Neural cell (in vitro differentiated cells): ENCODE measurements around the gene SLC22A23. TPM values are rescaled to one million over a fixed set of nuclear protein-coding genes. Genes with fewer than 3 reads are reported as not detected.

Experiments
- H2AFZ ChIP-seq: fragments of 200-600, 300-800 bp; sonication (generic), shearing (Covaris generic); 2 replicates; pipeline ENCODE4 v1.6.0; 2014; ENCODE audit warnings: low read depth, mild to moderate bottlenecking, antibody characterized with exemption, low read length, moderate library complexity
- H3F3A ChIP-seq: fragments of 200-600 bp; shearing (Covaris generic); 2 replicates; pipeline ENCODE4 v1.6.1; 2016; ENCODE audit warnings: mild to moderate bottlenecking, moderate library complexity, mixed read lengths, antibody characterized with exemption, low read length; ENCODE audit not compliant: insufficient read depth, poor library complexity, severe bottlenecking
- H3K27ac ChIP-seq: fragments of 200-600, 300-800 bp; sonication (generic), shearing (Covaris generic); 2 replicates; pipeline ENCODE4 v1.5.1; 2014; ENCODE audit warnings: mild to moderate bottlenecking, low read length, moderate library complexity
- H3K27me3 ChIP-seq: fragments of 300-800, 200-600 bp; sonication (generic), shearing (Covaris generic); 2 replicates; pipeline ENCODE4 v1.6.0; 2014; ENCODE audit warnings: mild to moderate bottlenecking, low read depth, low read length, moderate library complexity; ENCODE audit not compliant: insufficient read depth
- H3K36me3 ChIP-seq: fragments of 300-800, 200-600 bp; sonication (generic), shearing (Covaris generic); 2 replicates; pipeline ENCODE4 v1.5.1; 2014; ENCODE audit warnings: mild to moderate bottlenecking, antibody characterized with exemption, low read length, moderate library complexity; ENCODE audit not compliant: insufficient read depth
- H3K4me2 ChIP-seq: fragments of 300-800, 200-600 bp; sonication (generic), shearing (Covaris generic); 2 replicates; pipeline ENCODE4 v1.6.0; 2014; ENCODE audit warnings: mild to moderate bottlenecking, low read length
- H3K4me3 ChIP-seq: fragments of 300-800, 200-600 bp; sonication (generic), shearing (Covaris generic); 2 replicates; pipeline ENCODE4 v1.5.1; 2014; ENCODE audit warnings: mild to moderate bottlenecking, low read length, moderate library complexity
- H3K79me2 ChIP-seq: fragments of 200-600 bp; shearing (Covaris generic); replicated peaks from 2 replicates; pipeline ENCODE4 v1.6.0; 2014; ENCODE audit warnings: mild to moderate bottlenecking, low read length, moderate library complexity; ENCODE audit not compliant: insufficient read depth
- H3K9ac ChIP-seq: fragments of 300-800, 200-600 bp; sonication (generic), shearing (Covaris generic); 2 replicates; pipeline ENCODE4 v1.6.1; 2016; ENCODE audit warnings: mild to moderate bottlenecking, low read length, mixed read lengths
- H3K9me2 ChIP-seq: fragments of 200-600 bp; shearing (Covaris generic); 2 replicates; pipeline ENCODE4 v1.6.1; 2016; ENCODE audit warnings: mild to moderate bottlenecking, low read length, mixed read lengths; ENCODE audit not compliant: insufficient read depth
- H3K9me3 ChIP-seq: fragments of 200-600, 300-800 bp; sonication (generic), shearing (Covaris generic); 2 replicates; pipeline ENCODE4 v1.6.1; 2016; ENCODE audit warnings: mild to moderate bottlenecking, mixed run types, low read length, moderate library complexity, mixed read lengths
- H4K20me1 ChIP-seq: fragments of 200-600 bp; shearing (Covaris generic); 2 replicates; pipeline ENCODE4 v1.6.1; 2016; ENCODE audit warnings: mild to moderate bottlenecking, mixed run types; ENCODE audit not compliant: insufficient read depth
- EP300 ChIP-seq: fragments of 450-650 bp; conservative IDR thresholded peaks from 2 replicates; pipeline ENCODE4 v1.6.1; 2014; ENCODE audit warnings: antibody characterized with exemption, mild to moderate bottlenecking, moderate library complexity; ENCODE audit not compliant: poor library complexity, severe bottlenecking
- EZH2 ChIP-seq: fragments of 200-600, 300-800 bp; shearing (Covaris generic), sonication (generic); IDR thresholded peaks from 2 replicates; pipeline ENCODE4 v1.6.1; 2014; ENCODE audit warnings: antibody characterized with exemption, low read length, borderline replicate concordance, mild to moderate bottlenecking; ENCODE audit not compliant: insufficient read depth, poor library complexity, severe bottlenecking
- MXI1 ChIP-seq: fragments of 450-650 bp; conservative IDR thresholded peaks from 2 replicates; pipeline ENCODE4 v1.6.1; 2014; ENCODE audit warnings: antibody characterized with exemption, mild to moderate bottlenecking; ENCODE audit not compliant: poor library complexity, severe bottlenecking
- POLR2AphosphoS5 ChIP-seq: IDR thresholded peaks from 2 replicates; pipeline ENCODE4 v1.6.1; 2012
- RAD21 ChIP-seq: fragments of 450-650 bp; conservative IDR thresholded peaks from 2 replicates; pipeline ENCODE4 v1.6.1; 2014; ENCODE audit warnings: antibody characterized with exemption, mild to moderate bottlenecking, moderate library complexity
- SMC3 ChIP-seq: fragments of 450-650 bp; conservative IDR thresholded peaks from 2 replicates; pipeline ENCODE4 v1.6.1; 2014; ENCODE audit warnings: antibody characterized with exemption, mild to moderate bottlenecking, moderate library complexity; ENCODE audit not compliant: poor library complexity
- TAF1 ChIP-seq: IDR thresholded peaks from 2 replicates; pipeline ENCODE4 v1.6.1; 2012; ENCODE audit warnings: low read depth
- polyA plus RNA-seq: library from polyadenylated mRNA; depleted of rRNA; stranded (reverse); fragments of >200 nt; gene quantifications from 2 replicates; pipeline ENCODE4 v1.2.3, GENCODE V29; 2014
- TF ChIP-seq, protein P1 (sequence below): fragments of 450-650 bp; IDR thresholded peaks from 2 replicates; pipeline ENCODE4 v1.5.1; 2014; ENCODE audit warnings: antibody characterized with exemption, mild to moderate bottlenecking, moderate library complexity; ENCODE audit not compliant: poor library complexity, severe bottlenecking
- TF ChIP-seq, protein P2 (sequence below): IDR thresholded peaks from 2 replicates; pipeline ENCODE4 v1.6.1; 2012; ENCODE audit warnings: borderline replicate concordance

SLC22A23 gene
- polyA plus RNA-seq, 1 donor from 2014 or later, result 8.8 TPM

DNA sequence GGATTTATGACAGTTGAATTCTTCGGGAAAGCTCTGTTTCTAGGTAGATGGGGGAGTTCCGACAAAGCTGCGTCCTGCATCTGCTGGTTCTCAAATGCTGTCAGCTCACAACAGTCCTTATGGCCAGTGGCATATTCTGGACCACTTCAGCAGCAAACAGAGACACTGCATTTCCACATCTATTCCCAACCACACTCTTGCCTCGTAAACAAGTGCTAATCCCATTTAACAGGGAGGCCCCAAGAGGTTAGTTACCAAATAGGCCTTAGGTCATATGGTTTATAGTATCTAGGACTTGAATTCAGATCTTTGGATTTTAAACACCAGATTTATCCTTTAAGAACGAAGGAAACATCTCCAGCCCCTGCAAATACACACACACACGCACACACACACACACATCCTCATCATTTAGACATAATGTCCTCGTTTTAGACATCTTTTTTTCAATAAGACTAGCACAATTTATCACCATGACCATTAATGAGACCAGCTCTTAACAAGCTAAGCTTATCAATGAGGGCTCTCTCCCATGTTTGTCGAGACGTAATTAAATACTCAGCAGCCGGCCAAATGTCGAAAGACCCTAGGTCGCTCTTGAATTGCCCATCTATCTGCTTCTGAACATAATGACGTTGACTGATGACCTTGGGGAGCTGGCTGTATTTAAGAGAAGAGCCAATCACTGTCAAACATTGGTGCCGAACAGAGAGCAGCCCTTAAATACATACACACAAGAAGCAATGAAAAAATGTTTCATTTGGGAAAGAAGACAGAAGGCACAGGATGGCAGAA, 113.6 kb downstream of the SLC22A23 start:
- Histone ChIP-seq H3K9ac (no peak overlapping the region), H3K9me3 (no peaks in the 10 kb centered on the region), H3K27ac (no peak overlapping the region), H4K20me1 (no peaks in the 10 kb centered on the region), H3F3A (no peaks in the 10 kb centered on the region), H3K27me3 (no peaks in the 10 kb centered on the region), H3K79me2 (no peaks in the 10 kb centered on the region), H3K36me3 (no peaks in the 10 kb centered on the region), H2AFZ (no peak overlapping the region), H3K9me2 (no peaks in the 10 kb centered on the region), H3K4me2 (no peak overlapping the region), H3K4me3 (no peak overlapping the region)
- TF ChIP-seq EZH2 (no peak), MXI1 (no peak), EP300 (no peak), RAD21 (no peak), SMC3 (no peak), TAF1 (no peak), POLR2AphosphoS5 (no peak)
- TF ChIP-seq, protein P1, sequence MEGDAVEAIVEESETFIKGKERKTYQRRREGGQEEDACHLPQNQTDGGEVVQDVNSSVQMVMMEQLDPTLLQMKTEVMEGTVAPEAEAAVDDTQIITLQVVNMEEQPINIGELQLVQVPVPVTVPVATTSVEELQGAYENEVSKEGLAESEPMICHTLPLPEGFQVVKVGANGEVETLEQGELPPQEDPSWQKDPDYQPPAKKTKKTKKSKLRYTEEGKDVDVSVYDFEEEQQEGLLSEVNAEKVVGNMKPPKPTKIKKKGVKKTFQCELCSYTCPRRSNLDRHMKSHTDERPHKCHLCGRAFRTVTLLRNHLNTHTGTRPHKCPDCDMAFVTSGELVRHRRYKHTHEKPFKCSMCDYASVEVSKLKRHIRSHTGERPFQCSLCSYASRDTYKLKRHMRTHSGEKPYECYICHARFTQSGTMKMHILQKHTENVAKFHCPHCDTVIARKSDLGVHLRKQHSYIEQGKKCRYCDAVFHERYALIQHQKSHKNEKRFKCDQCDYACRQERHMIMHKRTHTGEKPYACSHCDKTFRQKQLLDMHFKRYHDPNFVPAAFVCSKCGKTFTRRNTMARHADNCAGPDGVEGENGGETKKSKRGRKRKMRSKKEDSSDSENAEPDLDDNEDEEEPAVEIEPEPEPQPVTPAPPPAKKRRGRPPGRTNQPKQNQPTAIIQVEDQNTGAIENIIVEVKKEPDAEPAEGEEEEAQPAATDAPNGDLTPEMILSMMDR, result no peak
- TF ChIP-seq, protein P2, sequence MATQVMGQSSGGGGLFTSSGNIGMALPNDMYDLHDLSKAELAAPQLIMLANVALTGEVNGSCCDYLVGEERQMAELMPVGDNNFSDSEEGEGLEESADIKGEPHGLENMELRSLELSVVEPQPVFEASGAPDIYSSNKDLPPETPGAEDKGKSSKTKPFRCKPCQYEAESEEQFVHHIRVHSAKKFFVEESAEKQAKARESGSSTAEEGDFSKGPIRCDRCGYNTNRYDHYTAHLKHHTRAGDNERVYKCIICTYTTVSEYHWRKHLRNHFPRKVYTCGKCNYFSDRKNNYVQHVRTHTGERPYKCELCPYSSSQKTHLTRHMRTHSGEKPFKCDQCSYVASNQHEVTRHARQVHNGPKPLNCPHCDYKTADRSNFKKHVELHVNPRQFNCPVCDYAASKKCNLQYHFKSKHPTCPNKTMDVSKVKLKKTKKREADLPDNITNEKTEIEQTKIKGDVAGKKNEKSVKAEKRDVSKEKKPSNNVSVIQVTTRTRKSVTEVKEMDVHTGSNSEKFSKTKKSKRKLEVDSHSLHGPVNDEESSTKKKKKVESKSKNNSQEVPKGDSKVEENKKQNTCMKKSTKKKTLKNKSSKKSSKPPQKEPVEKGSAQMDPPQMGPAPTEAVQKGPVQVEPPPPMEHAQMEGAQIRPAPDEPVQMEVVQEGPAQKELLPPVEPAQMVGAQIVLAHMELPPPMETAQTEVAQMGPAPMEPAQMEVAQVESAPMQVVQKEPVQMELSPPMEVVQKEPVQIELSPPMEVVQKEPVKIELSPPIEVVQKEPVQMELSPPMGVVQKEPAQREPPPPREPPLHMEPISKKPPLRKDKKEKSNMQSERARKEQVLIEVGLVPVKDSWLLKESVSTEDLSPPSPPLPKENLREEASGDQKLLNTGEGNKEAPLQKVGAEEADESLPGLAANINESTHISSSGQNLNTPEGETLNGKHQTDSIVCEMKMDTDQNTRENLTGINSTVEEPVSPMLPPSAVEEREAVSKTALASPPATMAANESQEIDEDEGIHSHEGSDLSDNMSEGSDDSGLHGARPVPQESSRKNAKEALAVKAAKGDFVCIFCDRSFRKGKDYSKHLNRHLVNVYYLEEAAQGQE, result no peak

DNA sequence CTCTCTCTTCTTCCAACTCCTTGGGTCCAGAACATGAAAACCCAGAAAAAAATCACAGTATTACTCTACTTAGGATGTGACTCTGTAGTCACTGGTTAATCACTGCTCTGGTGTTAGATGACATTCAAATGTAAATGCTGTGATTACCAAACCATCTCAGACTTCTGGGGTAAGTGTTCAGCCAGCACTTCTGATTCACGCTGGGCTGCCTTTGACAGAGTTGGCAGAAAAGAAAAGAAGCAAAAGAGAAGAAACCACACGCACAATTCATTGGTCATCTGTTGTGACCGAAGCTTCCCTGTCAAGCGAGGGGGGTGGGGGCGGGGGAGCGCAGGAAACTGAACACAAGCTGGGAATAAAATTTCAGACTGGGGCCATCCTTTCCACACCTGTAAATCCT, 115.4 kb downstream of the SLC22A23 start:
- no peaks in the 10 kb centered on the region for H3K9me3 ChIP-seq
- H3K27ac ChIP-seq, result no peak overlapping the region
- TF ChIP-seq EZH2 (no peak), RAD21 (no peak), POLR2AphosphoS5 (no peak), SMC3 (no peak), MXI1 (no peak), EP300 (no peak), TAF1 (no peak)
- TF ChIP-seq, protein P1, result no peak
- TF ChIP-seq, protein P2, result no peak
- H2AFZ ChIP-seq, result no peak overlapping the region
- no peaks in the 10 kb centered on the region for H4K20me1 ChIP-seq
- no peak overlapping the region for H3K9ac ChIP-seq
- no peaks in the 10 kb centered on the region for H3K79me2 ChIP-seq
- no peaks in the 10 kb centered on the region for H3K36me3 ChIP-seq
- H3K9me2 ChIP-seq, result no peaks in the 10 kb centered on the region
- no peak overlapping the region for H3K4me3 ChIP-seq
- no peaks in the 10 kb centered on the region for H3F3A ChIP-seq
- H3K4me2 ChIP-seq, result no peak overlapping the region
- H3K27me3 ChIP-seq, result no peaks in the 10 kb centered on the region
